GM12874 (cell line): ENCODE results near the gene SLC44A2.

Experiments
- TF ChIP-seq, protein P1 (sequence below): IDR thresholded peaks from 2 replicates; pipeline ENCODE4 v1.5.1; 2011; ENCODE audit warnings: low read depth, mild to moderate bottlenecking, control low read depth, low read length, moderate library complexity; ENCODE audit not compliant: insufficient read depth

The SLC44A2 gene

DNA sequence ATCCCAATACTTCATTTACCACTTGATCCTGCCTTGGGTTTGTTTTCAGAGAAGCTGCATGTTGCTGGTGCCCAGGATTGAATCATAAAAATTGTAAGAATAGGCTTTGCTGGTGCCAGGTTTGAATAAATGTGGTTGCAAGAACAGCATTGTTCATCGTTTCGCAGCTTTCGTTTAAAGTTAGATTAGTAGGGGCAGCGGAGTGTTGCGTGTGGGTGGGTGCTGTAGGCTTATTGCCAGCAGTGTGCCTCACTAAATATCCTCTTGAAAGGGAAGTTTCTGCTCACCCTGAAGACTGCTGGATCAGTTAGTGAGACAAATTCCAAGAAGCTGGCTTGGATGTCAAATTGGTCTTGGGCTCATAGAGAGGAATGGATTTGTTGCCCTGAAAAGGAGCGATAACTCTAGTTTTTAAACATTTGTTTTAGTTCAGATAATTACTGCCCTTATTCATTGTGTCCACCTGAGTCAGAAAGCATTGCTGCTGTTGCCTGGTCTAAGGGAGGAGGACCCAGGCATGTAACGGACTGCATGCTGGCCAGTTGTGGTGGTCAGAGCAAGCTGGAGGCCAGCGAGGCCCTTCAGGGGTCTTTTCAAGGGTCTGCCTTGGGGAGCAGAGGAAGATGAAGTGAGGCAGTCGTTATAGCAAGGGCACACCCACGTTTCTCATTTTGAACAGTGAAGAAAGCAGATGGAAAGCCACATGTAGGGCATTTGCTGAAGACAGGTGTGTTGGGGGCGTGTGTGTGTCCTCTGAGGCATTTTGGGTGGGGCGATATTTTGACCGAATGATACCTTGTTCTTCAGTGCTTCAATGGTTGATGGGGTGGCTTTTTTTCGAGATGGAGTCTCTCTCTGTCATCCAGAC, 37.3 kb downstream of the SLC44A2 start:
- TF ChIP-seq, protein P1, sequence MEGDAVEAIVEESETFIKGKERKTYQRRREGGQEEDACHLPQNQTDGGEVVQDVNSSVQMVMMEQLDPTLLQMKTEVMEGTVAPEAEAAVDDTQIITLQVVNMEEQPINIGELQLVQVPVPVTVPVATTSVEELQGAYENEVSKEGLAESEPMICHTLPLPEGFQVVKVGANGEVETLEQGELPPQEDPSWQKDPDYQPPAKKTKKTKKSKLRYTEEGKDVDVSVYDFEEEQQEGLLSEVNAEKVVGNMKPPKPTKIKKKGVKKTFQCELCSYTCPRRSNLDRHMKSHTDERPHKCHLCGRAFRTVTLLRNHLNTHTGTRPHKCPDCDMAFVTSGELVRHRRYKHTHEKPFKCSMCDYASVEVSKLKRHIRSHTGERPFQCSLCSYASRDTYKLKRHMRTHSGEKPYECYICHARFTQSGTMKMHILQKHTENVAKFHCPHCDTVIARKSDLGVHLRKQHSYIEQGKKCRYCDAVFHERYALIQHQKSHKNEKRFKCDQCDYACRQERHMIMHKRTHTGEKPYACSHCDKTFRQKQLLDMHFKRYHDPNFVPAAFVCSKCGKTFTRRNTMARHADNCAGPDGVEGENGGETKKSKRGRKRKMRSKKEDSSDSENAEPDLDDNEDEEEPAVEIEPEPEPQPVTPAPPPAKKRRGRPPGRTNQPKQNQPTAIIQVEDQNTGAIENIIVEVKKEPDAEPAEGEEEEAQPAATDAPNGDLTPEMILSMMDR: no peak

DNA sequence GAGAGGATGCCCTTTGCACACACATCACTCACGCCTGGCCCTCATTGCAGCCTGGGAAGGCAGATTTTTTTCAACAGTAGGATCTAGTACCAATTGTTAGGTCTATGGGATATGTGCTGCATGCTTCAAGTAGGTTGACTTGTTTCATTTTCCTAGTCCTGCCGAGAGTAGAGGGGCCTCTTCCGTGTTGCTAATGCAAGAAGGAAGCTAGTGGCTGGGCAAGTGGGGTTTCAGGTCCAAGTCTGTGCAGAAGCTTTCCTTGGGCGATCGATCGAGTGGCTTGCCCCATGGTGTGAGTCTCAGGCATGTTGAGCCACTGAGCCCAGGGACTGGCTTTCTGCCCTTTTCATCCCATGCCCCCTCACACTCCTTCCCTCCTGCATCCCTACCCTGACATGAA, 42.5 kb downstream of the SLC44A2 start:
- TF ChIP-seq, protein P1: no peak

DNA sequence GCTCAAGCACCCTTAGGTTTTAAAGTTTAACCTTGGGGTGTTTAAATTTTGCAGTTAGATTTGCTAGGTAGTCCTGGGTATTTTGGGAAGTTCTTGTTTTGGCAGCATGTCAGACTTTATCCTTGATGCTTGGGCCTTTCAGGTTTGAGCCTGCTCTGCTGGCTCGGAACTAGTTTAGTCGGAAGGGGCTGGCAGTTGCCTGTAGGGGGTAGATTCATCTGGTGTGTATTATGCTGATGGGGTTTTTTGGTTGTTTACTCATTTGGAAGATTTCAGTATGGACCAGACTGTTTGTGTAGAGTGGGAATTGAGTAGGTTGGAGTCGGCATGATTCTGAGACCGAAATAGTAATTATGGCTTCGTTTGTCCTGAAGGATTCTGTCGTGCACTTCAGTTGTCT, 43.9 kb downstream of the SLC44A2 start:
- TF ChIP-seq, protein P1: no peak

DNA sequence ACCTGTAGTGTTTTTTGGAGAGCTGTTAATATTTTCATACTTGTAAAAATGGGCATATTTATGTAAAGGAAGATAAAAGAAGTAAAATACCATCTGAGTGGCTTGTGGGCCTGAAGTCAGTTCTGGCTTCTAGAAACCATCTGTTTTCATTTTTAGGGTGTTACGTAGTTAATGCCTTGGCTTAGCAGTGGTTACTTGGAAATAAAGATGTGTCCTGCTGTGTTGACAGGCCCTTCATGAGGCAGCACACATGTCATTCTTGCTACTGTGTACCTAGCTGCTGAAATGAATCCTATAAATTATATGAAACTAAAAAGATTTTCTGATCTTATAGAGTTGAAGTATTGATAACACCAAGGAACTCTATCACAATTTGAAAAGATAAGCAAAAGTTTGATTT, 44.8 kb downstream of the SLC44A2 start:
- TF ChIP-seq, protein P1: no peak

DNA sequence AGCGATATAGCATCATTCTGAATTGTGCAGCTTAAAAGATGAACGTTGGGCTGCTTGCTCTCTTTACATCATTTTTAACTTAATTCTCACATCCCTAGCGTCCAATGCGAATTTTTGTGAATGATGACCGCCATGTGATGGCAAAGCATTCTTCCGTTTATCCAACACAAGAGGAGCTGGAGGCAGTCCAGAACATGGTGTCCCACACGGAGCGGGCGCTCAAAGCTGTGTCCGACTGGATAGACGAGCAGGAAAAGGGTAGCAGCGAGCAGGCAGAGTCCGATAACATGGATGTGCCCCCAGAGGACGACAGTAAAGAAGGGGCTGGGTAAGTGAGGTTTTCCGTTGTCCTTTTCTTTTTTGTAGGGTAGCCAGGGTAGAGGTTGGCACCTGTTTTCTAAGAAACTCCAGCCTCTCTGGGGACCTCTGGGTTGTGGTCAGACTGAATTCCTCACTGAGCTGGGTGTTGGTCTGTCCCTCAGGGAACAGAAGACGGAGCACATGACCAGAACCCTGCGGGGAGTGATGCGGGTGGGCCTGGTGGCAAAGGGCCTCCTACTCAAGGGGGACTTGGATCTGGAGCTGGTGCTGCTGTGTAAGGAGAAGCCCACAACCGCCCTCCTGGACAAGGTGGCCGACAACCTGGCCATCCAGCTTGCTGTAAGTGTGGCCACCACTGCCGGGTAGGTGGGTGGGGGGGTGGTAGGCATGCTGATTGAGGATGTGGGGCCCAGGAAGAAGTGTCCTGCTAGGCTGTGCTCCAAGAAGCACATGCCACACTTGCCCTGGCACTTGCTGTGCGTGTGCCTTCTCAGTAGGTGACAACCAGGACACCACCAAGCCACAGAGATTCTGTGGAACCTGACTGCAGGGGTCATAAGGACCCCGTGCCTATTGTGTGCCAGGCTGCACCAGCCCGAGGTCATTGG, 45.8 kb downstream of the SLC44A2 start:
- TF ChIP-seq, protein P1: no peak

DNA sequence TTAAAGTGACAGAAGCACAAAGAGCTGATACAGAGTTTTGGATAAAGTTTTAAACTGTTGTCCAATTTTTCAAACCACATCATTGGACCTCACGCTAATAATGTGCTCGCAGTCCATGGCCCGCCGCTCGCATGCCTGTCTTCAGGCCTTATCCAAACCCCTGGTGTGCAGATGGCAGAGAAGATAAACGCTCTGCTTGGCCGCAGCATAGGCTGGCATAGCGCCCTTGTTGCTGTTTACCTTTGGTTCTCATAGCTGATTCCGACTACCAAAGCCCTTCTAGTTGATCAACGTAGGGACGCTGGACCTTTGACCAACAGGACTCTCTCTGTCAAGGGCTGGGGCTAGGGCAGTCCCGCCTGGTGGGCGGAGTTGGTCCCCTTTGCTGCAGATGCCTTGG, 52.4 kb downstream of the SLC44A2 start:
- TF ChIP-seq, protein P1: no peak

DNA sequence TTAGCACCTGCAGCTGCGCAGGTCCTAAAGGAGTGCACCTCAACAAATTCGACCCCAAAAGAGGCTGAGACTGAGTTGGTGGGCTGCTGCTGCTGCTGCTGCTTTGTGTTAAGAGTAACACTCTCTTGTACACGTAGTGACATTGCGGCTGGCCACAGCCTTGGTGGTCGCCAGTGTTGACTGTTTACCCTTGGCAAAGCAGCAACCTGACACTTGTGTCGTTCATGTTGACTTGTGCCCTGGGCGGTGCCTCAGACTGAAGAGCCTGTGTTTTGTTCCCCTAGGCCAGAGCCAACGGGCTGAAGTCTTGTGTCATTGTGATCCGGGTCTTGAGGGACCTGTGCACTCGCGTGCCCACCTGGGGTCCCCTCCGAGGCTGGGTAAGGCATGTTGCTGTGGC, 53.5 kb downstream of the SLC44A2 start:
- TF ChIP-seq, protein P1: no peak
